GM12878 (cell line): ENCODE data around the gene NEGR1. TPM values are rescaled to one million over a fixed set of nuclear protein-coding genes. Genes with fewer than 3 reads are reported as not detected.

Experiments
- ATAC-seq: fragments of 200-7000 bp; cut with Tn5 transposase; 3 replicates; pipeline ENCODE4 v1.9.1; 2020; ENCODE audit warnings: mild to moderate bottlenecking, moderate library complexity
- BruUV-seq: library from RNA; stranded (reverse); fragments of 400-500 nt; replicated peaks from 2 replicates; lab custom pipeline; 2021; lab: Mats Ljungman, UMichigan
- CTCF ChIA-PET: fragments of 300-600 bp; sonication (Branson Sonifier 250); formaldehyde crosslinking; extraction: SDS; loops from one replicate; lab custom pipeline; 2021; ENCODE audit warnings: inconsistent platforms; lab: Yijun Ruan, JAX
- POLR2A ChIA-PET: fragments of 350-600 bp; formaldehyde crosslinking; extraction: SDS; loops from one replicate; lab custom pipeline; 2021; ENCODE audit warnings: inconsistent platforms; lab: Charles Lee
- RAD21 ChIA-PET: fragments of 300-600 bp; sonication (Branson Sonifier 250); formaldehyde crosslinking; loops from one replicate; lab custom pipeline; 2023; ENCODE audit warnings: antibody characterized with exemption; ENCODE audit not compliant: unreplicated experiment; lab: Charles Lee
- SMC1A ChIA-PET: fragments of 300-600 bp; sonication (Branson Sonifier 250); formaldehyde crosslinking; loops from one replicate; lab custom pipeline; 2023; ENCODE audit not compliant: unreplicated experiment, uncharacterized antibody; lab: Charles Lee
- DNase-seq: peaks from one replicate; pipeline ENCODE4 v3.0.0-alpha.2; 2011; ENCODE audit warnings: low read depth, low spot score
- FAIRE-seq: peaks from 3 replicates; lab custom pipeline; 2011; peaks lifted over from hg19 to GRCh38; lab: Jason Lieb, UNC
- H2AFZ ChIP-seq: 2 replicates; pipeline ENCODE4 v1.6.0; 2011; ENCODE audit warnings: low read depth, low read length, control low read depth; ENCODE audit not compliant: control insufficient read depth
- H3K27ac ChIP-seq: 2 replicates; pipeline ENCODE4 v1.5.1; 2011; ENCODE audit warnings: control low read depth; ENCODE audit not compliant: control insufficient read depth, insufficient read depth
- H3K27me3 ChIP-seq, 2 experiments: replicated peaks in 1 of 2; 2 replicates each; pipeline versions ENCODE4 v1.6.0 to v1.6.1; 2011; ENCODE audit warnings: low read length in 1 of 2; ENCODE audit not compliant: control insufficient read depth in 2 of 2, insufficient read depth in 2 of 2
- H3K36me3 ChIP-seq, 2 experiments: 2 replicates each; pipeline ENCODE4 v1.5.1; 2011; ENCODE audit warnings: low read length in 1 of 2; ENCODE audit not compliant: control insufficient read depth in 2 of 2, insufficient read depth in 2 of 2
- H3K4me1 ChIP-seq: 2 replicates; pipeline ENCODE4 v1.6.1; 2011; ENCODE audit warnings: mild to moderate bottlenecking, low read length, moderate library complexity, mixed read lengths; ENCODE audit not compliant: control insufficient read depth, insufficient read depth
- H3K4me2 ChIP-seq: 2 replicates; pipeline ENCODE4 v1.6.0; 2011; ENCODE audit warnings: control low read depth; ENCODE audit not compliant: control insufficient read depth, insufficient read depth
- H3K4me3 ChIP-seq: fragments of 200-600 bp; sonication (generic); 2 replicates; pipeline ENCODE4 v1.5.1; 2016
- H3K79me2 ChIP-seq: 2 replicates; pipeline ENCODE4 v1.6.0; 2011; ENCODE audit warnings: low read length; ENCODE audit not compliant: control insufficient read depth, insufficient read depth
- H3K9ac ChIP-seq: 2 replicates; pipeline ENCODE4 v1.8.0; 2011; ENCODE audit warnings: low read length, control low read depth, mixed read lengths; ENCODE audit not compliant: control insufficient read depth, insufficient read depth
- H3K9me3 ChIP-seq: replicated peaks from 3 replicates; pipeline ENCODE4 v1.5.1; 2011; ENCODE audit warnings: mild to moderate bottlenecking, low read length; ENCODE audit not compliant: control insufficient read depth, insufficient read depth
- H4K20me1 ChIP-seq: 2 replicates; pipeline ENCODE4 v1.6.0; 2011; ENCODE audit not compliant: control insufficient read depth, insufficient read depth
- ASH2L ChIP-seq: fragments of 300-600, 200-600 bp; sonication (generic); IDR thresholded peaks from 2 replicates; pipeline ENCODE4 v1.6.1; 2017; ENCODE audit warnings: low read depth, mild to moderate bottlenecking, borderline replicate concordance
- ATF2 ChIP-seq: IDR thresholded peaks from 2 replicates; pipeline ENCODE4 v1.6.1; 2012; ENCODE audit warnings: low read length, inconsistent platforms
- BCLAF1 ChIP-seq: fragments of 450-650 bp; IDR thresholded peaks from 2 replicates; pipeline ENCODE4 v1.6.1; 2017; ENCODE audit warnings: antibody characterized with exemption, mild to moderate bottlenecking, moderate library complexity
- CTCF ChIP-seq, 3 experiments: IDR thresholded peaks in 2 of 3; conservative IDR thresholded peaks in 1 of 3; 2 replicates each; pipeline ENCODE4 v1.5.1; 2011; ENCODE audit warnings: low read depth in 3 of 3, low read length in 3 of 3, mild to moderate bottlenecking in 3 of 3, control low read depth in 2 of 3, moderate library complexity in 2 of 3, inconsistent platforms in 1 of 3, mixed read lengths in 1 of 3; ENCODE audit not compliant: control insufficient read depth in 2 of 3, insufficient read depth in 1 of 3; ENCODE audit errors: extremely low read depth in 1 of 3
- E2F8 ChIP-seq: fragments of 450-650 bp; IDR thresholded peaks from 2 replicates; pipeline ENCODE4 v1.6.1; 2018; ENCODE audit warnings: mild to moderate bottlenecking, low read depth, moderate library complexity; ENCODE audit not compliant: partially characterized antibody
- EED ChIP-seq: sonication (generic); IDR thresholded peaks from 2 replicates; pipeline ENCODE4 v1.6.1; 2016; ENCODE audit warnings: antibody characterized with exemption, low read depth
- ETV6 ChIP-seq, 2 experiments: fragments of 450-650 bp in 1 of 2; IDR thresholded peaks in 1 of 2; conservative IDR thresholded peaks in 1 of 2; 2 replicates each; pipeline ENCODE4 v1.6.1; 2014; ENCODE audit warnings: antibody characterized with exemption in 1 of 2, borderline replicate concordance in 1 of 2, low read depth in 1 of 2, mild to moderate bottlenecking in 1 of 2, moderate library complexity in 1 of 2
- HCFC1 ChIP-seq: fragments of 150-350 bp; IDR thresholded peaks from 2 replicates; pipeline ENCODE4 v1.6.1; 2014; ENCODE audit warnings: low read length
- MLLT1 ChIP-seq: fragments of 450-650 bp; IDR thresholded peaks from 2 replicates; pipeline ENCODE4 v1.6.1; 2016; ENCODE audit warnings: mild to moderate bottlenecking
- NFYB ChIP-seq: IDR thresholded peaks from 2 replicates; pipeline ENCODE4 v1.6.1; 2011; ENCODE audit warnings: low read depth, mild to moderate bottlenecking, low read length, improper control_type of control experiment, moderate library complexity; ENCODE audit not compliant: insufficient read depth
- RCOR1 ChIP-seq: conservative IDR thresholded peaks from 2 replicates; pipeline ENCODE4 v1.6.1; 2012; ENCODE audit warnings: low read depth, low read length, improper control_type of control experiment
- WGBS: methylation state at CpG from one replicate; pipeline ENCODE4 v1.1.6; 2016; ENCODE audit warnings: low lambda C conversion rate; ENCODE audit not compliant: insufficient replicate concordance, insufficient coverage; ENCODE audit errors: missing lambda C conversion rate; 5-methylcytosine and 5-hydroxymethylcytosine counted together
- in situ Hi-C: fragments of 300-500 bp; cut with MboI; formaldehyde crosslinking; loops from 9 replicates; pipeline ENCODE4 v1.14.3; 2018; ENCODE audit warnings: mixed read lengths
- intact Hi-C: fragments of 100-400 bp; cut with micrococcal nuclease; formaldehyde crosslinking; loops from one replicate; pipeline ENCODE4 v1.14.2; 2022; ENCODE audit not compliant: unreplicated experiment
- polyA plus RNA-seq, 11 experiments: library from polyadenylated mRNA; depleted of rRNA in 4 of 11; unstranded in 6 of 11; stranded (reverse) in 5 of 11; fragments of >200 nt; fragmentation: Nextera tagmentation in 4 of 11; fragmentation: Illumina TruSeq in 1 of 11; extraction: Ambion mirVana in 4 of 11; extraction: Trizol in 1 of 11; gene quantifications; 1 replicate in 1 of 11; 2 replicates in 10 of 11; pipeline versions ENCODE4 v1.2.1 to v1.2.3, GENCODE V29; 2011 to 2016; ENCODE audit warnings: inconsistent platforms in 2 of 11, missing spikeins in 2 of 11, low read depth in 1 of 11
- total RNA-seq, 4 experiments: library from RNA; depleted of rRNA in 3 of 4; stranded (reverse); fragments of >200 nt in 3 of 4; fragmentation: Illumina TruSeq in 1 of 4; extraction: Trizol in 1 of 4; gene quantifications; 2 replicates each; pipeline versions ENCODE4 v1.2.1 to v1.2.3, GENCODE V29; 2013 to 2021

The NEGR1 gene
- total and polyA plus RNA-seq, 10 of the 15 experiments (the other 5 are each of a cell fraction or from before 2014, with no cell fraction given), result under 0.01 to 0.03 (median 0.01) TPM; not detected in 7

GRCh38 chr1:72003092-72003491 is 279.2 kb downstream of the NEGR1 start:
- Histone ChIP-seq H3K79me2 (no peaks in the 10 kb centered on the region), H2AFZ (no peak overlapping the region), H3K27ac (no peak overlapping the region), H3K9me3 (no peaks in the 10 kb centered on the region), H3K9ac (no peak overlapping the region), H3K27me3 (no peaks in the 10 kb centered on the region), H3K4me1 (no peaks in the 10 kb centered on the region), H3K4me2 (no peak overlapping the region), H3K4me3 (no peak overlapping the region), H4K20me1 (no peaks in the 10 kb centered on the region), H3K36me3 (no peaks in the 10 kb centered on the region)
- SMC1A ChIA-PET, result no interaction called here
- intact Hi-C loops (no loop called here), in situ Hi-C loops (no loop called here)
- CTCF ChIA-PET, result no interaction called here
- DNase-seq (no peak), FAIRE-seq (no peak), ATAC-seq (no peak)
- BruUV-seq, result no TSS peak
- RAD21 ChIA-PET, result no interaction called here
- 63% methylated on average over 3 of the region's 3 CpGs for WGBS
- POLR2A ChIA-PET, result no interaction called here
- TF ChIP-seq NFYB (no peak), MLLT1 (no peak), RCOR1 (no peak), CTCF (IDR thresholded peaks at IDR 0.05 in 2 of 3, conservative IDR thresholded peaks at IDR 0.05 in 1 of 3; ENCODE audit: control insufficient read depth in 2 of 3, extremely low read depth in 1 of 3, insufficient read depth in 1 of 3, low read depth in 3 of 3, low read length in 3 of 3) (no peak), ETV6 (conservative IDR thresholded peaks at IDR 0.05 in 1 of 2, IDR thresholded peaks at IDR 0.05 in 1 of 2; ENCODE audit: borderline replicate concordance in 1 of 2, low read depth in 1 of 2) (no peak), ATF2 (no peak), BCLAF1 (no peak), E2F8 (no peak), ASH2L (no peak), EED (no peak), HCFC1 (no peak)
